Stimulated activated CD4-positive, alpha-beta T cell treated with anti-CD3 and anti-CD28 coated beads, TNF-alpha, amount 100 ng/mL, for 1 hour (primary cell): ENCODE results near the gene ZBTB40.

ENCODE experiments used
- DNase-seq, 3 donors: peaks; one replicate each; pipeline ENCODE4 v3.0.0-alpha.2; 2020; ENCODE audit warnings: low read depth in 3 of 3, low spot score in 1 of 3

ZBTB40 gene

GRCh38 chr1:22470227-22470626, 18.6 kb downstream of the ZBTB40 start:
- no peak for DNase-seq

GRCh38 chr1:22471078-22471477, 19.4 kb downstream of the ZBTB40 start:
- no peak for DNase-seq

- no peak for DNase-seq
Measured at GRCh38 chr1:22471610-22472009, 20.0 kb downstream of the ZBTB40 start.

DNA sequence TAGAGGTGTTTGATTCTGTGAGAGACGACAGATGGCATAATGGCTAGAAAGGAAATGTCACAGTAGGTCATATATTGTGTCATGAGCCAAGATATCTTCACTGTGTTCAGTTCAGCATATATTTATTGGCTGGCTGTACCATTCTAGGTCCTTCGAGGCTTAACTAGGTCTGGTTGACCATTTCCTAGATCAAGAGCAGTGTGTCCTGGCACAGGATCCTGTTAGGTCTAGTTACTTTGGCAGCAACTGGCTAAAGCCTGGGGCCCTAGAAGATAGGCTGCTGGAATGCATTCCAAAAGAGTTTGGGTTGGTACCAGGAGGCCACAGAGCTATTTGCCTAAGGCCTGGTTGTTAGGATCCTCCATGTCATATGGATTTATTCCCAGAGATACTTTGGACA, 20.9 kb downstream of the ZBTB40 start:
- DNase-seq = no peak

- no peak for DNase-seq
Measured at GRCh38 chr1:22473952-22474351, 22.3 kb downstream of the ZBTB40 start.

- no peak for DNase-seq
Measured at GRCh38 chr1:22476566-22476965, 24.9 kb downstream of the ZBTB40 start.

GRCh38 chr1:22483121-22483520, 31.5 kb downstream of the ZBTB40 start:
- DNase-seq = no peak

GRCh38 chr1:22484706-22485345, 33.2 kb downstream of the ZBTB40 start:
- DNase-seq = no peak

GRCh38 chr1:22485431-22485830, 33.8 kb downstream of the ZBTB40 start:
- no peak for DNase-seq

- no peak for DNase-seq
Measured at GRCh38 chr1:22487781-22488180, 36.1 kb downstream of the ZBTB40 start.

- DNase-seq = no peak
Measured at GRCh38 chr1:22488319-22488718, 36.7 kb downstream of the ZBTB40 start.

DNA sequence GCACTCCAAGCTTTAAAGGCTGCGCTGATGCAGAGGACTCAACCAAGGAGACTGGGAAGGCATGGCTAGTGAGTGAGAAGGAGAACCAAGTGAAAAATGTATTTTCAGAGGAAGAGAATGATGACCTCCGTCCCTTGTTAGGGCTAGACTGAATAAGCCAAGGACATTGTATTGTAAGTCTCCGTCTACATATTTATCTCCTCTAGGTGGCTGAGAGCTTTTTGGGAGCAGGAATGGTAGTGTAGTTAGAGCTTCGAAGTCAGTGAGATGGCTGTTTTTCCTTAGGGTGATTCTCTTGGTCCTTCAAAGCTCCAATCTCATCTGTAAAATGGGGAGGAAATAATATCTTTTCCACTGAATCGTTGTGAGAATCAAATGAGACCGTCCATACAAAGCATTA, 37.6 kb downstream of the ZBTB40 start:
- no peak for DNase-seq

DNA sequence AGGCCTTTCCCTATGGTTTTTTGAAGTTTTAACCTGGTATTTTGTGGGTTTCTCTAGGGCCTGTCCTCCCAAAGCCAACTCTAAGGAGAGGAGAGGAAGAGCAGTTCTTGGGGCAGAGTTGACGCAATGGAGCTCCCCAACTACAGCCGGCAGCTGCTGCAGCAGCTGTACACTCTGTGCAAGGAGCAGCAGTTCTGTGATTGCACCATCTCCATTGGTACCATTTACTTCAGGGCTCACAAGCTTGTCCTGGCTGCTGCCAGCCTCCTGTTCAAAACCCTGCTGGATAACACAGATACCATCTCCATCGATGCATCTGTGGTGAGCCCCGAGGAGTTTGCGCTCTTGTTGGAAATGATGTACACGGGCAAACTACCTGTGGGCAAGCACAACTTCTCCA, 38.2 kb downstream of the ZBTB40 start:
- DNase-seq = no peak

- DNase-seq = no peak
Measured at GRCh38 chr1:22490309-22490708, 38.7 kb downstream of the ZBTB40 start.

DNA sequence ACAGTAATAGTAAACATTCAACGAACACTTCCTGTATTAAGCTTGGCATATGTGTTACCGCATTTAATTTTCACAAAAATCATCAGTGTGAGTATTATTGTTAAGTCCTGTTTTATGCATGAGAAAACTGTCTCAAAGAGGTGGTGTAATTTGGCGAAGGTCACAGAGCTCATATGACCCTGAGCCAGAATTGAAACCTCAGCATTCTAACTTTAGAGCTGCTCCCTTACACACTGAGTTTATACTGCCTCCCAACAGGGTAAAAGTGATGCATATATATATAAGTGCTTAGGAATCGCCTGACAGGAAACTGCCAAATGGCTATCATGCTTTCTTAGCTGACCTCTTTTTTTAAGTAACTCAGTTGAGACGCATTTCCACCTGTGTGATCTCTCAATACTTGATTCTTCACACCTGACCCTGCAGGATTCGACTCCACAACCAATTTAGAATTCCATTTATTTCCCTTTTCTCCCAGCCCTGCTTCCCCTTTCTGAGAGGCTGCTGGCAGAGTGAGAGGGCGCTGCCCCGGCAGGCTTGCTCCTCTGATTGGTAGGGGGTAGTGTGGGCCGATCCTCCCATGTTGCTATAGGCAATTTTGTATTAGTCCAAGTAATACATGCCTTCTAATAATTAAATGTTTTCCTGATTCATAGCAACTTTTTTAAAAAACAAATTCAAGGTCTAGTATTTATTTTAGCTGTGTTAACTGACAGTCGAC, 40.5 kb downstream of the ZBTB40 start:
- no peak for DNase-seq

DNA sequence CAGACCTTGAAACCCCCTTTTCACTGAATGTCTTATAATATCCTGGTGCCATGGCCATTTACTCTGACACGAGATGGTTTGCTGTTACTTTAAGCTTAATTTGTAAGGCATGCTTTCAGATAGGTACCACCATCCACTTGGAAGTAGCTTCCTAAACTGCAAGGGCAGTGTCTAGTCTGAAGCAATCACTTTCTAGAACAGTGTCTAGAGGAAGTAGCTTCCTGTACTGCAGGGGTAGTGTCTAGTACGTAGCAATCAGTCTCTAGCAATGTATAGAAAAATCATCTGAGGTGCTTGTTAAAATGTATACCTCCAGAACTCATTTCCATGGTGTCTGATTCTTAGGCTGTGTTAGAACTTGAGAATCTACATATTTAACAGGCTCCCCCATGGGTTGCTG, 42.5 kb downstream of the ZBTB40 start:
- DNase-seq = no peak

DNA sequence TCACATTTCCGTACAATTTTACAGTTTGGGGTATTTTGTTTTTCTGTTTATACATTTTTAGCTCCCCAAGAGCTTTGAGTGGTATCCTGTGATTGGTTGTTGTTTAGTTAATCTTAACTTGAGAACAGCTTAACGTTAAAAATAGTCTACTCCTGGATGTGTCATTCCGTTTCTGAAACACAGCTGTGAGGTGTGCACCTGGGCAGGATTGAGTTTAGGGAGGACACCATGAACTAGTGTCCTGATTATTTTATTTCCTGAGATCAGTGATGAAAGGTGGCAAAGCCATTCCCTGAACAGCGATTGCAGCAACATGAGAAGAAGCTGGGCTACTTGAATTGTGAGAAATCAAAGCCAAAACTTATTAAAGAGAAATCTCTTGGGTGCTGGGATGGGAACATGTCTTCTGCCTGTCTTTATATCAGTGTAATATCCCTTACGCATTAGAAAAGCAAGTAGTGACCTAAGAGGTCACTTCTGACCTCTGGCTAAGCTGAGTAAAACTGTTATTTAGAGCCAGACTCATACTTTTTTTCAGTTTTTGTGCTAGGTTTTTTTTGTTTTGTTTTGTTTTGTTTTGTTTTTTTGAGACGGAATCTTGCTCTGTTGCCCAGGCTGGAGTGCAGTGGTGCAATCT, 43.4 kb downstream of the ZBTB40 start:
- DNase-seq = no peak

GRCh38 chr1:22496536-22497160, 45.0 kb downstream of the ZBTB40 start:
- no peak for DNase-seq

GRCh38 chr1:22498463-22498862, 46.8 kb downstream of the ZBTB40 start:
- no peak for DNase-seq

- DNase-seq = no peak
Measured at GRCh38 chr1:22500058-22500457, 48.4 kb downstream of the ZBTB40 start.

GRCh38 chr1:22500471-22500870, 48.8 kb downstream of the ZBTB40 start:
- no peak for DNase-seq

- DNase-seq = no peak
Measured at GRCh38 chr1:22502202-22502601, 50.6 kb downstream of the ZBTB40 start.
